Stimulated activated CD8-positive, alpha-beta memory T cell treated with anti-CD3 and anti-CD28 coated beads, Interleukin-15, amount 100 ng/mL, for 1 hour (primary cell): ENCODE measurements around the gene KAZN.

Experiments
- DNase-seq: peaks from one replicate; pipeline ENCODE4 v3.0.0-alpha.2; 2020; ENCODE audit warnings: low read depth

Gene KAZN

DNA sequence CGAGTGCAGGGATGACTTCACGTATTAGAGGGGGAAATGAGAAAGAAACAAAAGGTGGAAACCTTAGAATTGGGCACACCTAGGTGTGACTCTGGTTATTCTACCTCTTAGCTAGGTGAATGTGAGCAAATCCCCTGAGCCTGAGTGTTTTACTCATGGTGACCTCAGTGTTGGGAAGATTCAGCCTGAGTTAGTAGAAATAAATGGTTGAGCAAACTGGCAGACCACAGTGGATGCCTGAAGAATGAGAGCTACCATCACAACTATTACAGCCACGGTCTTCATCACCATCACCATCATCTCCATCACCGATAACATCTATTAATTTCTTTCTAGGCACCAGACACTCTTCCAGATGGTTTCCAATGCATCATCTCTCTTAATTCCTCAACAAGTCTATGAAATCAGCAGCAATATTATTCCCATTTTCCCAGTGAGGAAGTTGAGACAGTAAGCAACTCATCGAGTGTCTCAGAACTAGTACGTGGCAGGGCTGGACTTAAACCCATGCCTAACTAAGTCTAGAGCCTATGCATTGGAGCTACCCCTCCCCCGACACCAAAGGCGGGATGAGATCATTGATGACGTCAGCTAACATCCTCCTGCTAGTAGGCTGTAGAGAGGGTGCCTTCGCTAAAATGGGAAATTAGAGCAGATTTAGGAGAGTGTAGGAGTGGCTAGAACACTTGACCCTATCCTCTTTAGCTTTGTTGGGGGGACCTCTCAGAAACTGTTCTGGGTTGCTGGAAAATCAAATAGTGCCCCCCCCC is 7.9 kb upstream of the KAZN start:
- DNase-seq: no peak

- DNase-seq: no peak
Observed at GRCh38 chr1:14591600-14591999, 6.9 kb upstream of the KAZN start.

DNA sequence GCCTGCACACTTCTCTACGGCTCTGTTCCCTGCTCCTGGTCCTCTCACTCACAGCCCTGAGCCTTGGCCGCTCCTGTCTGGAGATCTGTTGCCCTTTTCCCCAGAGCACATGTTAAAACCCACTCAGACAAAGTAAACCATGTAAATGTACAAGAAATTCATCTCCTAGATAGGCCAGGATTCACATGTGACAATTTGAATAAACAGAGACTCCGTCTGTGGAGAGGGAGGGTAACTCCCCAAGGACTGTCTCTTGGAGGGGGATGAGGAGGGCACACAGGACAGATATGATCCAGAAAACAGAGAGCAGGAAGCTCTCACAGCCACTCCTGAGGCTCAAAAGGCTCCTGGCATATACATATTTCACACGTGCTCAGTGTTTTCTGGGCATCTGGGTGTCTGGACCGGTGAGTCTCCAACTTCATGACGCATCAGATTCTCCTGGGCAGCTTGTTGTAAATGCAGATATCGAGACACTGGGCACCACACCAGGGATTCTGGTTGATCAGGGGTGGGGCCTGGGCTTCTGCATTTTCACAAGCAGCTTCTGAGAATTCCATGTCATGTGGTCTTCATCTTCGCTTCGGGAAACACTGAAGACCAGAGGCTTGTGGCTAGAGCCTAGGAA is 6.4 kb upstream of the KAZN start:
- DNase-seq: no peak

GRCh38 chr1:14593302-14593701 is 5.2 kb upstream of the KAZN start:
- DNase-seq: no peak

DNA sequence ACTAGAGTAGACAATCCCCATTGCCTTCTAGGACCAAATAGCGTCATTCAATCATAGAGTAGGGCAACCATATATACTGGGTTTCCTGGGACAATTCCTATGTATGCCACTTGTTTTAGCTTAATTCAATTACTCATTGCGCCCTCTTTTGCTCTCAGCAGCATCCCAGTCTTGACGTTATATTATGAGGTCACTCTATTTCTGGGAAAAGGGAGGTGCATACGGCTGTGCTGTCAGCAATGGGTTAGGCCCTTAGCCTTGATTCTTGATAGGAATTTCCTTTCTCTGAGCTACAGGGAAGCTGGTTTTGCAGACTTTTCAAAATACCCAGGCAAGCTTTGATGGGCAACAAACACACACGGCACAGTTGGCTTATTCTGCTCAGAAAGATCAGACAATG is 4.4 kb upstream of the KAZN start:
- no peak for DNase-seq

GRCh38 chr1:14596591-14596990 is 1.9 kb upstream of the KAZN start:
- no peak for DNase-seq

DNA sequence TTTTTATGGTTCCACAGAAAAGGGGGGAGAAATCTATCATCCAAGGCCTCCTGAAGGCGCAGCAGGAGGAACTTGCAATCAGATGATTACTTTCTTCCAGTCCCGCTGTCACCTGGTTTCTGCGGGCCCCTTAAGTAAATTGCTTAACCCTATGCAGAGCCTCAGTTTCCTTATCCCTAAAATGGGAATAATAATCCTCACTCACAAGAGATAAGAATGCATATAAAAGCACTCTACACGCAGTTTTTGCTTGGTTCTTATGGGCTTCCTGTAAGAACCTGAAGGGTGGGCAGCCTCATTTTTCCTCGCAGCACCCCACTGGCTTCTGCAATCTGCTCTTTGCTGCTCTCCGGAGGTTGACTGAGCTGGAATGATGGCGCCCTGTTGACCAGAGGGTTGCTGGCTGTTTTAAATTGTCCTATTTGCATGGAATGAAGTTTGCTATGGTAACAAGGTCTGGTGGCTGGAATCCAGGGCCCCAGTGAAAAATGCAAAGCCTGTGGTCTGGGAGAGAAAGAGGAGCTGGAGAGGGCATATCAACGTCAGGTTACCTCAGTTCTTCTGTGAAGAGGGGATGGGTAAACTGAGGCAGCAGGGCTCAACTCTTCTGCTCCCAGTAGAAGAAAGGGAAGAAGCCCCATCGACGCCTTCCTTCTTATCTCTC is 1.0 kb upstream of the KAZN start:
- no peak for DNase-seq

GRCh38 chr1:14598007-14598497 is 433 bp upstream of the KAZN start:
- DNase-seq: no peak

- no peak for DNase-seq
Observed at GRCh38 chr1:14599183-14599791, 802 bp downstream of the KAZN start.

GRCh38 chr1:14599800-14600199 is 1.3 kb downstream of the KAZN start:
- DNase-seq: no peak

DNA sequence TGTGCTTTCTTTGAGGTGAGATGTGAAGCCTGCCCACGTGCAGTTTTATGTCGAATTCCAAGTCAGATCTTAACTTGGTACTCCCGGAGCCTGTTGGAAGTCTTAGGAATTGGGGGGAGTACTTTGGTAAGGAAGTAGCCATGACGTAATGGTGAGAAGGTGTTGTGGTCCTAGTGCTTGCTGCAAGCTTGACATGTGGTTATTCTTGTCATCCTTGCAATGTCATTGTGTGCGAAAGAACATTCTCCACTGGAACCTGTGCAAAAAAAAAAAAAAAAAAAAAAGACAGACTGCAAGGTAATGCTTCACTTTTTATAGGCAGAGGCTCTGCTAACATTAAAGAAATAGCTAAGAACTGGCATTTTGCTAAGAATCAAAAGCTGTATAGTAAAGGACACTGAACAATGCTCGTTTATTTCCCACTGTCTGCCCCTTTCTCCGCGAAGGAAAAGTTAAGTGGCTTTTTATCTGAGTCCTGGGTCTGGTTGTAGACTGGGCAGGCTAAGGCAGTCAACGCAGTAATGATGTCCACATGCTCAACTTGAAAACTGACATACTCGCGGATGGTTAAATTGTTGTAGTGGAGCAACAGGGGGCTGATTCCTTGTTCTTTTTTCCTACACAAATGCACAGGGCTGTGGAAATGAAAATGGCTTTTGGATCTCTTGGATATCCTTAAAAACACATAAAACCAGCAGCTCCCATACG is 2.1 kb downstream of the KAZN start:
- no peak for DNase-seq

DNA sequence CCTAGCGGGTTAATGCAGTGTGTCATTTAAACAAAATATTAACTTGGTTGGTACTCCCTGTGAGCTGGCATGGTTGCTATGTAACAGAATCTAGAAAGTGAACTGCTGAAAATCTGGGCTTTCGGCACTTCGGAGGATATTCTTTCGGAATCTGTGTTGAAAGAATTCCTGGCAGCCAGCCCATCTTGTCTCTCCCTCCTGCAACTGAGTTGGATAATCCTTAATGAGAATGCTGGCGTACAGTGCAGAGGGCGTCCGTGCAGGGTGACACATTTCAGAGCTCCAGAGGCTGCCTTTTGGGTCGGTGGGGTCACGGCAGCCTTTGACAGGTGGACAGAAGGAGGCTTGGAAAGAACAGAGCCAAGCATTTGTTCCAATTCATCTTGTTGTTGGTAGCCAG is 3.7 kb downstream of the KAZN start:
- no peak for DNase-seq

- DNase-seq: no peak
Observed at GRCh38 chr1:14603645-14604044, 5.2 kb downstream of the KAZN start.

- DNase-seq: no peak
Observed at GRCh38 chr1:14604414-14604813, 5.9 kb downstream of the KAZN start.

- no peak for DNase-seq
Observed at GRCh38 chr1:14605945-14606344, 7.5 kb downstream of the KAZN start.

GRCh38 chr1:14606632-14607031 is 8.1 kb downstream of the KAZN start:
- DNase-seq: no peak

- DNase-seq: no peak
Observed at GRCh38 chr1:14607295-14607694, 8.8 kb downstream of the KAZN start.

GRCh38 chr1:14608308-14608707 is 9.8 kb downstream of the KAZN start:
- DNase-seq: no peak

DNA sequence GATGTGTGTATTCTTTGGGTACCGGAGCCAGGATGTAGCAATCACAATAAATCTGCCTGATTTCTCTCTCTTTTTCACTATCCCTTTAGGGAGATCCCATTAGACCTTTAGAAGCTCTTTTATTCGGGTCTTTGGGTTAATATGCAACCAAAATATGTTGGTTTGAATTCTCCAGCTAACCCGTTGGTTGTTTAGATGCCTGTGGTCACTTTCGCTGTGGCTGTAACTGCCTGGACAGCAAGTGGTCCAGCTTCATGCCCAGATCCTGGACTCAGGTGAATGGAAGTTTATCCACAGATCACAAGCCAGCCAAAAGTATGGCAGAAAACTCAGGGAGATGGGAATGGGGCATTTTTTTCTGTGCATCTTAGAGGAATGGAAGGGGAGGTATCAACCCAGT is 12.3 kb downstream of the KAZN start:
- DNase-seq: no peak

DNA sequence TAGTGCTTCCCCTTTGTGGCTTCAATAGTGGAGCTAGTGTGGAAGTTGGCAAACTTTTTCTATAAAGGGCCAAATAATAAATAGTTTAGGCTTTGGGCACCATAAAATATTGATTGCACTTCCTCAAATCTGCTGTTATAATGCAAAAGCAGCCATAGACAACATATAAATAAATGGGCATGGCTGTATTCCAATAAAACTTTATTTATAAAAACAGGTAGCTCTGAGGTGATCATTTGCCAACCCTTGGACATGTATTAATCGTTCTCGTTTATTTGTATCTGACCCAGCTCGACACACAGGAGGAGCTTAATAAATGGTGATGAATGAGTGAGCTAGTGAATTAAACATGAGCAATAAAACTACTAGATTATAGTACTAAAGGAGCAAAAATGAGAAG is 13.3 kb downstream of the KAZN start:
- DNase-seq: no peak

GRCh38 chr1:14612256-14612655 is 13.8 kb downstream of the KAZN start:
- no peak for DNase-seq

DNA sequence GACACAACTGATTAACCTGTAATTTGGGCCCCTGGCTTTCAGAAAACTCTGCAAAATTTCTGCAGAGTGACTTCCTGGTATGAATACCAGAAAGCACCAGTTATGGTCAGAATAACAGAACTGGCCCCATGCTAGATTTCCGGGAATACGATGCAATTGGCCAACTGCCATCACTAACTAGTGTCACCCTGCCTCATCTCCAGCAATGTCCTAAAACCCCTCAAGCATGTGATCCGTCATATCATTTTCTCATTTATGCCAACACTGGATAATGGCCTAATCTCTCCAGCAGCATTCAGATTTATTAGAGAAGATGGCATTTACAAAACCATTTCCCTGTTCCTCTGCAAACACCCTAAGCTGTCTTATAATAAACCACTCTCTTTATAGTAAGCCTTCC is 15.4 kb downstream of the KAZN start:
- DNase-seq: no peak
